HepG2 (cell line): ENCODE measurements around the gene MLH1. TPM values are rescaled to one million over a fixed set of nuclear protein-coding genes. Genes with fewer than 3 reads are reported as not detected.

Experiments used
- ATAC-seq: fragments of 200-7000 bp; cut with Tn5 transposase; 3 replicates; pipeline ENCODE4 v1.9.1; 2020; ENCODE audit warnings: mild to moderate bottlenecking, moderate library complexity
- BruUV-seq: library from RNA; stranded (reverse); fragments of 400-500 nt; replicated peaks from 2 replicates; lab custom pipeline; 2021; lab: Mats Ljungman, UMichigan
- CTCF ChIA-PET: fragments of 300-600 bp; formaldehyde crosslinking; extraction: SDS; loops from one replicate; lab custom pipeline; 2021; ENCODE audit warnings: low total read pairs, inconsistent platforms, low intra/inter-chr PET ratio; lab: Yijun Ruan, JAX
- POLR2A ChIA-PET: fragments of 350-600 bp; sonication (Branson Sonifier 250); formaldehyde crosslinking; loops from one replicate; lab custom pipeline; 2020; ENCODE audit warnings: antibody characterized with exemption, inconsistent platforms; lab: Yijun Ruan, JAX
- DNase-seq: peaks from one replicate; pipeline ENCODE4 v3.0.0-alpha.2; 2015; ENCODE audit warnings: low spot score
- FAIRE-seq: peaks from 3 replicates; lab custom pipeline; 2011; peaks lifted over from hg19 to GRCh38; lab: Jason Lieb, UNC
- H2AFZ ChIP-seq: one replicate; pipeline ENCODE4 v1.6.1; 2011; ENCODE audit warnings: low read length, inconsistent platforms
- H3K27ac ChIP-seq: fragments of 300-600 bp; 3 replicates; pipeline ENCODE4 v1.8.0; 2011; ENCODE audit warnings: mixed run types, mild to moderate bottlenecking, mixed read lengths, low read length, inconsistent platforms; ENCODE audit not compliant: insufficient read depth; ENCODE audit errors: extremely low read length
- H3K27me3 ChIP-seq, 2 experiments: fragments of 200-600 bp in 1 of 2; 2 replicates in 1 of 2; 3 replicates in 1 of 2; pipeline versions ENCODE4 v1.6.0 to v1.8.0; 2011; ENCODE audit warnings: low read length in 2 of 2, mild to moderate bottlenecking in 2 of 2, moderate library complexity in 2 of 2, inconsistent platforms in 1 of 2; ENCODE audit not compliant: insufficient read depth in 2 of 2, control insufficient read depth in 1 of 2
- H3K36me3 ChIP-seq, 2 experiments: fragments of 200-600 bp in 1 of 2; replicated peaks in 1 of 2; 2 replicates in 1 of 2; 3 replicates in 1 of 2; pipeline versions ENCODE4 v1.5.1 to v1.8.0; 2011; ENCODE audit warnings: low read length in 2 of 2, inconsistent platforms in 1 of 2; ENCODE audit not compliant: insufficient read depth in 2 of 2, control insufficient read depth in 1 of 2
- H3K4me1 ChIP-seq: 2 replicates; pipeline ENCODE4 v1.5.1; 2012; ENCODE audit warnings: low read length, inconsistent platforms; ENCODE audit not compliant: insufficient read depth
- H3K4me2 ChIP-seq: 2 replicates; pipeline ENCODE4 v1.6.0; 2011; ENCODE audit warnings: low read depth, low read length, inconsistent platforms
- H3K4me3 ChIP-seq, 3 experiments: fragments of 200-600 bp in 1 of 3; sonication (generic), shearing (Covaris generic) in 1 of 3; replicated peaks in 1 of 3; 2 replicates each; pipeline ENCODE4 v1.5.1; 2011 to 2016; ENCODE audit warnings: low read length in 3 of 3, inconsistent platforms in 2 of 3, low read depth in 2 of 3, mild to moderate bottlenecking in 2 of 3, control low read depth in 1 of 3, mixed read lengths in 1 of 3; ENCODE audit not compliant: insufficient read depth in 1 of 3
- H3K79me2 ChIP-seq: one replicate; pipeline ENCODE4 v1.6.1; 2011; ENCODE audit warnings: low read length, inconsistent platforms; ENCODE audit not compliant: insufficient read depth
- H3K9ac ChIP-seq: 2 replicates; pipeline ENCODE4 v1.6.0; 2011; ENCODE audit warnings: mild to moderate bottlenecking, low read depth, low read length, inconsistent platforms; ENCODE audit not compliant: insufficient read depth
- H3K9me3 ChIP-seq: 2 replicates; pipeline ENCODE4 v1.5.1; 2012; ENCODE audit warnings: mild to moderate bottlenecking, low read length
- H4K20me1 ChIP-seq: 2 replicates; pipeline ENCODE4 v1.6.0; 2011; ENCODE audit warnings: inconsistent platforms, mild to moderate bottlenecking, low read length, moderate library complexity; ENCODE audit not compliant: insufficient read depth
- IRF9 ChIP-seq: sonication (generic); formaldehyde crosslinking; IDR thresholded peaks from 2 replicates; pipeline ENCODE4 v1.8.0; 2022; ENCODE audit warnings: missing genetic modification reagents, mild to moderate bottlenecking, borderline replicate concordance
- PREB ChIP-seq: sonication (generic); formaldehyde crosslinking; IDR thresholded peaks from 2 replicates; pipeline ENCODE4 v1.4.0; 2020; ENCODE audit warnings: missing genetic modification reagents
- RBM22 ChIP-seq: fragments of 200-400 bp; formaldehyde crosslinking; optimal IDR thresholded peaks from 2 replicates; pipeline ENCODE3; 2017; ENCODE audit warnings: mild to moderate bottlenecking, low read length, moderate library complexity
- SCMH1 ChIP-seq: sonication (generic); formaldehyde crosslinking; IDR thresholded peaks from 2 replicates; pipeline ENCODE4 v1.9.0; 2021; ENCODE audit warnings: missing genetic modification reagents, mild to moderate bottlenecking, borderline replicate concordance
- THAP9 ChIP-seq: sonication (generic); formaldehyde crosslinking; IDR thresholded peaks from 2 replicates; pipeline ENCODE4; 2020; ENCODE audit warnings: missing genetic modification reagents, mild to moderate bottlenecking, borderline replicate concordance
- ZBTB8A ChIP-seq: sonication (generic); formaldehyde crosslinking; IDR thresholded peaks from 2 replicates; pipeline ENCODE4 v1.4.0; 2020; ENCODE audit warnings: mild to moderate bottlenecking, low read depth, missing genetic modification reagents, borderline replicate concordance
- ZNF839 ChIP-seq: sonication (generic); formaldehyde crosslinking; IDR thresholded peaks from 2 replicates; pipeline ENCODE4 v1.4.0; 2020; ENCODE audit warnings: missing genetic modification reagents, mild to moderate bottlenecking, borderline replicate concordance
- WGBS: methylation state at CpG from one replicate; pipeline ENCODE4 v1.1.6; 2017; ENCODE audit warnings: low lambda C conversion rate; 5-methylcytosine and 5-hydroxymethylcytosine counted together
- in situ Hi-C: cut with HindIII; loops from 2 replicates; pipeline ENCODE4 v1.10.0; 2017; ENCODE audit warnings: low pct_unique_long_range_greater_than_20kb; ENCODE audit not compliant: extremely low pct_ligation_motif_present
- intact Hi-C: fragments of 100-400 bp; cut with micrococcal nuclease; formaldehyde crosslinking; loops from one replicate; pipeline ENCODE4 v1.10.0; 2022; ENCODE audit not compliant: unreplicated experiment
- polyA plus RNA-seq, 8 experiments: library from polyadenylated mRNA; depleted of rRNA in 3 of 8; stranded (reverse) in 7 of 8; unstranded in 1 of 8; fragments of >200 nt; fragmentation: Illumina TruSeq in 4 of 8; extraction: Trizol in 4 of 8; gene quantifications; 2 replicates each; pipeline versions ENCODE4 v1.2.1 to v1.2.3, GENCODE V29; 2011 to 2016; ENCODE audit warnings: low read depth in 4 of 8, missing spikeins in 1 of 8, mixed read lengths in 1 of 8; ENCODE audit not compliant: insufficient read depth in 1 of 8
- total RNA-seq, 5 experiments: library from RNA; depleted of rRNA; stranded (reverse); fragments of >200 nt; fragmentation: Illumina TruSeq; extraction: Trizol; gene quantifications; 2 replicates each; pipeline ENCODE4 v1.2.3, GENCODE V29; 2016; ENCODE audit warnings: low read depth in 1 of 5

The MLH1 gene
- total and polyA plus RNA-seq, 2 of the 13 experiments (the other 11 are each of a cell fraction or from before 2014, with no cell fraction given): 29.5 to 70.8 TPM

GRCh38 chr3:37050282-37050681, 57.0 kb downstream of the MLH1 start:
- intact Hi-C loops (no loop called here), in situ Hi-C loops (no loop called here)
- Histone ChIP-seq H3K4me1 (0 out of 2 replicates have a peak, but pooled peaks cover 6% of the 10 kb centered on the region), H3K4me2 (no peak overlapping the region), H2AFZ (no peak overlapping the region), H3K9me3 (no peaks in the 10 kb centered on the region)
- POLR2A ChIA-PET: no interaction called here
- DNase-seq: no peak
- no peak for TF ChIP-seq ZBTB8A (CRISPR knock-in tag)
- peak; percentile 36 for TF ChIP-seq RBM22
- TF ChIP-seq, all 625 proteins: peak for 1
- H3K4me3 ChIP-seq: no peak overlapping the region
- no TSS peak for BruUV-seq
- H3K36me3 ChIP-seq: peaks cover 17 to 71% of the 10 kb centered on the region in 2 experiments; a peak in 4 of 5 replicates
- FAIRE-seq (no peak), ATAC-seq (peak; percentile 48; the same call in 1 of the 3 replicates)
- no peaks in the 10 kb centered on the region for H3K79me2 ChIP-seq
- H3K27me3 ChIP-seq: no peaks in the 10 kb centered on the region
- WGBS: 100% methylated on average over 1 of the region's 1 CpG
- no peak overlapping the region for H3K9ac ChIP-seq
- no peaks in the 10 kb centered on the region for H4K20me1 ChIP-seq
- CTCF ChIA-PET: no interaction called here
- H3K27ac ChIP-seq: no peak overlapping the region

- in situ Hi-C loops: no loop called here
- FAIRE-seq (no peak), ATAC-seq (no peak), DNase-seq (no peak)
- peaks cover 17 to 76% of the 10 kb centered on the region in 2 experiments; a peak in 4 of 5 replicates for H3K36me3 ChIP-seq
- 0 out of 2 replicates have a peak, but pooled peaks cover 6% of the 10 kb centered on the region for H3K4me1 ChIP-seq
- no peak overlapping the region for H3K4me2 ChIP-seq
- no peak for TF ChIP-seq SCMH1 (CRISPR knock-in tag)
- no peak for TF ChIP-seq PREB
- no peak for TF ChIP-seq IRF9 (CRISPR knock-in tag)
- no peak for TF ChIP-seq ZNF839
- TF ChIP-seq THAP9 (CRISPR knock-in tag): no peak
- H2AFZ ChIP-seq: no peak overlapping the region
- intact Hi-C loops: no loop called here
- no peaks in the 10 kb centered on the region for H3K9me3 ChIP-seq
- no peaks in the 10 kb centered on the region for H3K79me2 ChIP-seq
- no peak overlapping the region for H3K4me3 ChIP-seq
- ChIA-PET POLR2A (no interaction called here), CTCF (no interaction called here)
- TSS peak; percentile 14 for BruUV-seq
- H3K27me3 ChIP-seq: no peaks in the 10 kb centered on the region
- no peaks in the 10 kb centered on the region for H4K20me1 ChIP-seq
- no peak overlapping the region for H3K9ac ChIP-seq
- H3K27ac ChIP-seq: no peak overlapping the region
Observed at GRCh38 chr3:37052860-37053259, 59.5 kb downstream of the MLH1 start.
